DND-41 (cell line): ENCODE data around the gene PLAAT5.

Source experiments
- ATAC-seq: fragments of 200-7000 bp; cut with Tn5 transposase; 3 replicates; pipeline ENCODE4 v1.9.1; 2021; ENCODE audit warnings: low read depth; ENCODE audit not compliant: insufficient read depth
- DNase-seq: peaks from one replicate; pipeline ENCODE4 v3.0.0-alpha.2; 2020
- H2AFZ ChIP-seq: 2 replicates; pipeline ENCODE4 v1.6.0; 2012; ENCODE audit warnings: low read depth, low read length
- H3K27ac ChIP-seq: 2 replicates; pipeline ENCODE4 v1.5.1; 2012; ENCODE audit warnings: low read length, inconsistent platforms
- H3K27me3 ChIP-seq: fragments of 200-600 bp; sonication (generic); 2 replicates; pipeline ENCODE4 v1.6.0; 2012; ENCODE audit warnings: low read length, mild to moderate bottlenecking, inconsistent platforms; ENCODE audit not compliant: insufficient read depth, poor library complexity
- H3K36me3 ChIP-seq: 2 replicates; pipeline ENCODE4 v1.5.1; 2012; ENCODE audit warnings: low read length, inconsistent platforms; ENCODE audit not compliant: insufficient read depth
- H3K4me1 ChIP-seq: 2 replicates; pipeline ENCODE4 v1.5.1; 2012; ENCODE audit warnings: mild to moderate bottlenecking, low read length; ENCODE audit not compliant: insufficient read depth
- H3K4me2 ChIP-seq: 2 replicates; pipeline ENCODE4 v1.6.0; 2012; ENCODE audit warnings: mild to moderate bottlenecking, moderate library complexity, low read length, inconsistent platforms; ENCODE audit not compliant: insufficient read depth
- H3K4me3 ChIP-seq, 2 experiments: fragments of 200-600 bp in 1 of 2; shearing (Covaris generic) in 1 of 2; 2 replicates each; pipeline ENCODE4 v1.5.1; 2012 to 2016; ENCODE audit warnings: inconsistent platforms in 2 of 2, low read length in 2 of 2, mild to moderate bottlenecking in 2 of 2, low read depth in 1 of 2, moderate library complexity in 1 of 2
- H3K79me2 ChIP-seq: 2 replicates; pipeline ENCODE4 v1.6.0; 2012; ENCODE audit warnings: low read length, inconsistent platforms; ENCODE audit not compliant: insufficient read depth
- H3K9ac ChIP-seq: 2 replicates; pipeline ENCODE4 v1.6.0; 2012; ENCODE audit warnings: low read depth, mild to moderate bottlenecking, inconsistent platforms, low read length, moderate library complexity
- H3K9me3 ChIP-seq: 2 replicates; pipeline ENCODE4 v1.5.1; 2012; ENCODE audit warnings: low read length, moderate library complexity, mild to moderate bottlenecking, inconsistent platforms; ENCODE audit not compliant: insufficient read depth, severe bottlenecking
- H4K20me1 ChIP-seq: 2 replicates; pipeline ENCODE4 v1.6.0; 2012; ENCODE audit warnings: low read length; ENCODE audit not compliant: insufficient read depth
- CTCF ChIP-seq: IDR thresholded peaks from 2 replicates; pipeline ENCODE4 v1.5.1; 2012; ENCODE audit warnings: borderline replicate concordance, low read length, moderate library complexity, mild to moderate bottlenecking; ENCODE audit not compliant: poor library complexity, severe bottlenecking; ENCODE audit errors: extremely low read depth
- EZH2 ChIP-seq: IDR thresholded peaks from 3 replicates; pipeline ENCODE4 v1.6.1; 2012; ENCODE audit warnings: borderline replicate concordance, low read depth, mild to moderate bottlenecking, moderate library complexity, low read length, inconsistent platforms; ENCODE audit not compliant: severe bottlenecking

Gene PLAAT5

GRCh38 chr11:63510360-63511047 is 19.5 kb upstream of the PLAAT5 start:
- H3K27ac ChIP-seq = no peak overlapping the region

GRCh38 chr11:63508745-63509144 is 17.8 kb upstream of the PLAAT5 start:
- Histone ChIP-seq H3K4me3 (no peak overlapping the region), H3K9me3 (no peaks in the 10 kb centered on the region), H3K27me3 (no peaks in the 10 kb centered on the region), H2AFZ (no peak overlapping the region), H3K4me2 (no peak overlapping the region), H3K79me2 (no peaks in the 10 kb centered on the region), H3K4me1 (no peaks in the 10 kb centered on the region), H3K36me3 (no peaks in the 10 kb centered on the region), H3K9ac (no peak overlapping the region), H4K20me1 (no peaks in the 10 kb centered on the region), H3K27ac (no peak overlapping the region)
- no peak for ATAC-seq
- no peak for TF ChIP-seq EZH2
- TF ChIP-seq CTCF = no peak
- no peak for DNase-seq

More at GRCh38 chr11:63510360-63511047, 19.5 kb upstream of the PLAAT5 start:
- Histone ChIP-seq H3K36me3 (no peaks in the 10 kb centered on the region), H3K79me2 (no peaks in the 10 kb centered on the region), H3K9me3 (no peaks in the 10 kb centered on the region), H4K20me1 (no peaks in the 10 kb centered on the region), H3K27me3 (no peaks in the 10 kb centered on the region), H3K4me3 (no peak overlapping the region), H3K4me1 (no peaks in the 10 kb centered on the region), H3K4me2 (no peak overlapping the region), H2AFZ (no peak overlapping the region), H3K9ac (no peak overlapping the region)
- ATAC-seq (no peak), DNase-seq (no peak)
- TF ChIP-seq EZH2 (no peak), CTCF (no peak)

- no peak overlapping the region for H3K9ac ChIP-seq
- H3K27me3 ChIP-seq = no peaks in the 10 kb centered on the region
- no peaks in the 10 kb centered on the region for H3K79me2 ChIP-seq
- no peaks in the 10 kb centered on the region for H3K4me1 ChIP-seq
- no peaks in the 10 kb centered on the region for H3K9me3 ChIP-seq
- H3K36me3 ChIP-seq = no peaks in the 10 kb centered on the region
- no peak overlapping the region for H3K4me3 ChIP-seq
- H4K20me1 ChIP-seq = no peaks in the 10 kb centered on the region
- no peak overlapping the region for H3K4me2 ChIP-seq
- H3K27ac ChIP-seq = no peak overlapping the region
- DNase-seq (peak; percentile 16), ATAC-seq (peak; percentile 58; the same call in 2 of the 3 replicates)
- no peak overlapping the region for H2AFZ ChIP-seq
- TF ChIP-seq EZH2 = no peak
- TF ChIP-seq CTCF = peak; percentile 55
These were observed 17.0 kb upstream of the PLAAT5 start for GRCh38 chr11:63508009-63508408.
